Mesodermal cell (in vitro differentiated cells): ENCODE data around the gene ITGAL.

Source experiments
- H3K27ac ChIP-seq: 2 replicates; pipeline ENCODE4 v1.7.0; 2013; ENCODE audit warnings: mild to moderate bottlenecking, low read depth, low read length, moderate library complexity; ENCODE audit not compliant: severe bottlenecking
- H3K36me3 ChIP-seq: 2 replicates; pipeline ENCODE4 v1.7.1; 2013; ENCODE audit warnings: mild to moderate bottlenecking, low read length, moderate library complexity; ENCODE audit not compliant: control insufficient read depth, insufficient read depth
- H3K4me1 ChIP-seq: one replicate; pipeline ENCODE4 v1.7.1; 2013; ENCODE audit warnings: mild to moderate bottlenecking, low read length; ENCODE audit not compliant: insufficient read depth, control insufficient read depth, poor library complexity, severe bottlenecking
- H3K4me3 ChIP-seq: 2 replicates; pipeline ENCODE4 v1.7.0; 2013; ENCODE audit warnings: low read length, control low read depth, mild to moderate bottlenecking; ENCODE audit not compliant: insufficient read depth, poor library complexity, severe bottlenecking; ENCODE audit errors: extremely low read depth
- H3K9me3 ChIP-seq: 2 replicates; pipeline ENCODE4 v1.7.1; 2013; ENCODE audit warnings: mild to moderate bottlenecking, low read length, moderate library complexity; ENCODE audit not compliant: control insufficient read depth
- WGBS, 2 experiments: methylation state at CpG; one replicate each; pipeline ENCODE4 v1.1.5; 2013; ENCODE audit warnings: missing lambda C conversion rate in 2 of 2; ENCODE audit not compliant: insufficient coverage in 2 of 2; 5-methylcytosine and 5-hydroxymethylcytosine counted together

The ITGAL gene

GRCh38 chr16:30491744-30492308 is 19.3 kb downstream of the ITGAL start:
- Histone ChIP-seq H3K4me3 (no peak overlapping the region), H3K4me1 (no peaks in the 10 kb centered on the region), H3K27ac (no peak overlapping the region), H3K36me3 (no peaks in the 10 kb centered on the region), H3K9me3 (no peaks in the 10 kb centered on the region)
- WGBS, 2 experiments, result 77 to 79% methylated on average over 5 of the region's 6 CpGs

DNA sequence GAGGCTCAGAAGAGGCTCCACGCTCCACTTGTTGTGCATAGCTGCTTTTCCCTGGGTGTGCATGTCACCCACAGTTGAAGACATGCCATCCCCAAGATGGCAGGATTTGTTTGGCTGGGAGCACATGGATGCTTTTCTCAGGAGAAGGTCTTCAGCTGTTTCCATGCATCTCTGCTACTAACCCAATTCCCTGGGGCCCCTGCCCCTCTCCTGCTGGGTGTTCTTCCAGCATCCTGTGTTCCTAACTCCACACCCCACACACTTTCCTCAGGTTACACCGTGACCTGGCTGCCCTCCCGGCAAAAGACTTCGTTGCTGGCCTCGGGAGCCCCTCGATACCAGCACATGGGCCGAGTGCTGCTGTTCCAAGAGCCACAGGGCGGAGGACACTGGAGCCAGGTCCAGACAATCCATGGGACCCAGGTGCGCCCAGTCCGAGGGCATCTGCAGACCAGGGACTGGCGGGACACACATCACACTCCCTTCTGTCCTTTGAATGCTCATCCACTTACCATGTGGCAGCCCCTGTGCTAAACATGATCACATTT is 21.5 kb downstream of the ITGAL start:
- 76 to 90% methylated on average over 8 to 11 of the region's 11 CpGs for WGBS, 2 experiments
- Histone ChIP-seq H3K36me3 (no peaks in the 10 kb centered on the region), H3K4me1 (no peaks in the 10 kb centered on the region), H3K9me3 (no peaks in the 10 kb centered on the region), H3K4me3 (no peak overlapping the region), H3K27ac (no peak overlapping the region)

DNA sequence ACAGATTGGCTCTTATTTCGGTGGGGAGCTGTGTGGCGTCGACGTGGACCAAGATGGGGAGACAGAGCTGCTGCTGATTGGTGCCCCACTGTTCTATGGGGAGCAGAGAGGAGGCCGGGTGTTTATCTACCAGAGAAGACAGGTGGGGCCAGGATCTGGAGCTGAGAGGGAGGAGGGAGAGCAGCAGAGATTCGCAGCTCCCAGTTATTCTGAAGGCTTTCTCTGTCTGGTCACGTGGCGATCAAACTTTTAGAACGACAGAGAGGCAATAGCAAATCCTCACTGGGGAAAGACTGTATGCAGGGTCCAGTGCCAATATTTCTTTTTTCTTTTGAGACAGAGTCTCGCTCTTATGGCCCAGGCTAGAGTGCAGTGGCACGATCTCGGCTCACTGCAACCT is 22.2 kb downstream of the ITGAL start:
- no peak overlapping the region for H3K27ac ChIP-seq
- H3K36me3 ChIP-seq, result no peaks in the 10 kb centered on the region
- no peaks in the 10 kb centered on the region for H3K4me1 ChIP-seq
- H3K9me3 ChIP-seq, result no peaks in the 10 kb centered on the region
- WGBS, 2 experiments, result 69 to 80% methylated on average over 5 to 11 of the region's 12 CpGs
- no peak overlapping the region for H3K4me3 ChIP-seq

- 78 to 98% methylated on average over 5 to 6 of the region's 8 CpGs for WGBS, 2 experiments
- no peaks in the 10 kb centered on the region for H3K4me1 ChIP-seq
- no peaks in the 10 kb centered on the region for H3K36me3 ChIP-seq
- no peaks in the 10 kb centered on the region for H3K9me3 ChIP-seq
- H3K27ac ChIP-seq, result no peak overlapping the region
- H3K4me3 ChIP-seq, result no peak overlapping the region
Observed at GRCh38 chr16:30499284-30499683, 26.7 kb downstream of the ITGAL start.

- H3K9me3 ChIP-seq, result no peaks in the 10 kb centered on the region
- H3K27ac ChIP-seq, result no peak overlapping the region
- WGBS, 2 experiments, result 32 to 79% methylated on average over 2 to 3 of the region's 6 CpGs
Observed at GRCh38 chr16:30503403-30504296, 31.1 kb downstream of the ITGAL start.

DNA sequence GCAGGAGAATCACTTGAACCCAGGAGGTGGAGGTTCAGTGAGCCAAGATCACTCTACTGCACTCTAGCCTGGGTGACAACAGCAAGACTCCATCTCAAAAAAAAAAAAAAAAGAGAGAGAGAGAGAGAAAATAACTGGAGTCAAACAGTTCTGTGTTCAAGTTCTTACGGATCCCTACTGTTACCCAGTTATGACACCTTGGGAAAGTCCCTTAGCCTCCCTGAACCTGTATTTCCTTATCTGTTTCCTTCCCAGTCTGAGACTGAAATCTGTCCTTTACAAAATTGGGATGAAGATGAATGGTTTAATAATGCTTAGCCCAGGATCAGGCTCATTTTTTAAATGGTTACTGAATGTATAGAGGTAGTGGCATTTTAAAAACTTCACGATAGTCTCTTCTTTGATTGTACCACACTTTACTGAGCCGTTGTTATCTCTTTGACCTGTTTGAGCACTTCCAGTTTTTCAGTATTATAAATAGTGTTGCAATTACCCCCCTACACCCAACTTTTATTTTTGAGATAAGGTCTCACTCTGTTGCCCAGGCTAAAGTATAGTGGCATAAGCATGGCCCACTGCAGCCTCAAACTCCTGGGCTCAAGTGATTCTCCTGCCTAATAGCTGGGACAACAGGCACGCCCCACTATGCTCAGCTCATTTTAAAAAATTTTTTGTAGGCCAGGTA is 36.7 kb downstream of the ITGAL start:
- Histone ChIP-seq H3K4me3 (no peak overlapping the region), H3K9me3 (no peaks in the 10 kb centered on the region), H3K36me3 (no peaks in the 10 kb centered on the region), H3K4me1 (no peaks in the 10 kb centered on the region), H3K27ac (no peak overlapping the region)
- 57 to 73% methylated on average over 1 of the region's 4 CpGs for whole genome bisulfite sequencing, 2 experiments

More at GRCh38 chr16:30503403-30504296, 31.1 kb downstream of the ITGAL start:
- no peaks in the 10 kb centered on the region for H3K36me3 ChIP-seq
- H3K4me1 ChIP-seq, result no peaks in the 10 kb centered on the region
- no peak overlapping the region for H3K4me3 ChIP-seq

GRCh38 chr16:30510376-30510938 is 37.9 kb downstream of the ITGAL start:
- H3K27ac ChIP-seq, result no peak overlapping the region
- H3K4me3 ChIP-seq, result no peak overlapping the region
- H3K4me1 ChIP-seq, result no peaks in the 10 kb centered on the region
- H3K9me3 ChIP-seq, result no peaks in the 10 kb centered on the region
- WGBS, 2 experiments, result 74 to 79% methylated on average over 4 of the region's 4 CpGs
- no peaks in the 10 kb centered on the region for H3K36me3 ChIP-seq

- Histone ChIP-seq H3K9me3 (no peaks in the 10 kb centered on the region), H3K27ac (no peak overlapping the region), H3K4me1 (no peaks in the 10 kb centered on the region), H3K4me3 (no peak overlapping the region), H3K36me3 (no peaks in the 10 kb centered on the region)
- 90 to 93% methylated on average over 1 to 2 of the region's 3 CpGs for WGBS, 2 experiments
Observed at GRCh38 chr16:30511509-30511908, 39.0 kb downstream of the ITGAL start.

- H3K36me3 ChIP-seq, result no peaks in the 10 kb centered on the region
- H3K9me3 ChIP-seq, result no peaks in the 10 kb centered on the region
- WGBS, 2 experiments, result 80 to 92% methylated on average over 1 to 2 of the region's 2 CpGs
Observed at GRCh38 chr16:30515275-30515674, 42.7 kb downstream of the ITGAL start.

GRCh38 chr16:30518552-30518951 is 46.0 kb downstream of the ITGAL start:
- H3K4me3 ChIP-seq, result no peak overlapping the region
- WGBS, 2 experiments, result 82 to 90% methylated on average over 6 to 7 of the region's 10 CpGs
- H3K36me3 ChIP-seq, result no peaks in the 10 kb centered on the region
- H3K9me3 ChIP-seq, result no peaks in the 10 kb centered on the region
- no peak overlapping the region for H3K27ac ChIP-seq
- no peaks in the 10 kb centered on the region for H3K4me1 ChIP-seq

More at GRCh38 chr16:30515275-30515674, 42.7 kb downstream of the ITGAL start:
- no peak overlapping the region for H3K4me3 ChIP-seq
- H3K4me1 ChIP-seq, result no peaks in the 10 kb centered on the region
- no peak overlapping the region for H3K27ac ChIP-seq
